ENCODE measurements around the gene RLBP1.

The RLBP1 gene

GRCh38 chr15:89165677-89166076 is 55.7 kb downstream of the RLBP1 start:
- H3K27me3 ChIP-seq (ENCODE audit: control insufficient read depth, low read length): no peaks in the 10 kb centered on the region
- H3K36me3 ChIP-seq (ENCODE audit: control insufficient read depth, low read length): no peaks in the 10 kb centered on the region
- H3K27ac ChIP-seq (ENCODE audit: low read depth, low read length): no peak overlapping the region
- H3K9me3 ChIP-seq (ENCODE audit: control insufficient read depth, insufficient read depth, low read length): no peaks in the 10 kb centered on the region
- H3K4me1 ChIP-seq (ENCODE audit: control insufficient read depth, low read length): no peaks in the 10 kb centered on the region
- H3F3A ChIP-seq (ENCODE audit: control insufficient read depth, insufficient read depth): no peaks in the 10 kb centered on the region
- H3K79me2 ChIP-seq (ENCODE audit: control insufficient read depth, low read length): no peaks in the 10 kb centered on the region
- TF ChIP-seq CTCF (IDR thresholded peaks at IDR 0.05; ENCODE audit: low read depth, low read length, poor library complexity, severe bottlenecking): no peak
- no peak for TF ChIP-seq EZH2phosphoT487 (IDR thresholded peaks at IDR 0.05; ENCODE audit: borderline replicate concordance, low read length)
- no peak overlapping the region for H3K4me3 ChIP-seq (ENCODE audit: low read length)
- no peak overlapping the region for H3K4me2 ChIP-seq (ENCODE audit: low read length)
- H3K9me2 ChIP-seq (replicated peaks; ENCODE audit: control insufficient read depth, low read length): no peaks in the 10 kb centered on the region
- H4K20me1 ChIP-seq (ENCODE audit: control insufficient read depth, insufficient read depth, low read depth, low read length): no peaks in the 10 kb centered on the region

- Histone ChIP-seq H3K4me2 (ENCODE audit: low read length) (no peak overlapping the region), H3K9me3 (ENCODE audit: control insufficient read depth, insufficient read depth, low read length) (no peaks in the 10 kb centered on the region), H3K79me2 (ENCODE audit: control insufficient read depth, low read length) (no peaks in the 10 kb centered on the region), H3K27ac (ENCODE audit: low read depth, low read length) (no peak overlapping the region), H4K20me1 (ENCODE audit: control insufficient read depth, insufficient read depth, low read depth, low read length) (no peaks in the 10 kb centered on the region), H3K4me3 (ENCODE audit: low read length) (no peak overlapping the region), H3K27me3 (ENCODE audit: control insufficient read depth, low read length) (no peaks in the 10 kb centered on the region), H3F3A (ENCODE audit: control insufficient read depth, insufficient read depth) (no peaks in the 10 kb centered on the region), H3K36me3 (ENCODE audit: control insufficient read depth, low read length) (no peaks in the 10 kb centered on the region), H3K4me1 (ENCODE audit: control insufficient read depth, low read length) (no peaks in the 10 kb centered on the region), H3K9me2 (replicated peaks; ENCODE audit: control insufficient read depth, low read length) (no peaks in the 10 kb centered on the region)
- TF ChIP-seq CTCF (IDR thresholded peaks at IDR 0.05; ENCODE audit: low read depth, low read length, poor library complexity, severe bottlenecking) (no peak), EZH2phosphoT487 (IDR thresholded peaks at IDR 0.05; ENCODE audit: borderline replicate concordance, low read length) (no peak)
Measured at GRCh38 chr15:89164712-89165211, 56.6 kb downstream of the RLBP1 start.

GRCh38 chr15:89163271-89164055 is 57.9 kb downstream of the RLBP1 start:
- H3K36me3 ChIP-seq (ENCODE audit: control insufficient read depth, low read length): no peaks in the 10 kb centered on the region

More at GRCh38 chr15:89163271-89164055, 57.9 kb downstream of the RLBP1 start:
- no peak overlapping the region for H3K4me2 ChIP-seq (ENCODE audit: low read length)
- H3K4me1 ChIP-seq (ENCODE audit: control insufficient read depth, low read length): no peaks in the 10 kb centered on the region
- no peaks in the 10 kb centered on the region for H3K79me2 ChIP-seq (ENCODE audit: control insufficient read depth, low read length)
- no peaks in the 10 kb centered on the region for H3K9me2 ChIP-seq (replicated peaks; ENCODE audit: control insufficient read depth, low read length)
- no peaks in the 10 kb centered on the region for H3K9me3 ChIP-seq (ENCODE audit: control insufficient read depth, insufficient read depth, low read length)
- H4K20me1 ChIP-seq (ENCODE audit: control insufficient read depth, insufficient read depth, low read depth, low read length): no peaks in the 10 kb centered on the region
- H3K27ac ChIP-seq (ENCODE audit: low read depth, low read length): no peak overlapping the region
- no peaks in the 10 kb centered on the region for H3K27me3 ChIP-seq (ENCODE audit: control insufficient read depth, low read length)
- no peak for TF ChIP-seq CTCF (IDR thresholded peaks at IDR 0.05; ENCODE audit: low read depth, low read length, poor library complexity, severe bottlenecking)
- TF ChIP-seq EZH2phosphoT487 (IDR thresholded peaks at IDR 0.05; ENCODE audit: borderline replicate concordance, low read length): no peak
- H3F3A ChIP-seq (ENCODE audit: control insufficient read depth, insufficient read depth): no peaks in the 10 kb centered on the region
- H3K4me3 ChIP-seq (ENCODE audit: low read length): no peak overlapping the region

All from DOHH2 (cell line).